Stimulated activated CD4-positive, alpha-beta T cell treated with anti-CD3 and anti-CD28 coated beads, Interleukin-4, amount 100 ng/mL, for 48 hours (primary cell): ENCODE data around the gene ZAR1L.
"Not testable (repeated sequence)": the region's sequence is repeated elsewhere in the genome, so short reads cannot be mapped to it uniquely, and the experiment has no call there.

Experiments
- DNase-seq, 2 donors: peaks; one replicate each; pipeline ENCODE4 v3.0.0-alpha.2; 2020; ENCODE audit warnings: low read depth in 2 of 2

The ZAR1L gene, protein sequence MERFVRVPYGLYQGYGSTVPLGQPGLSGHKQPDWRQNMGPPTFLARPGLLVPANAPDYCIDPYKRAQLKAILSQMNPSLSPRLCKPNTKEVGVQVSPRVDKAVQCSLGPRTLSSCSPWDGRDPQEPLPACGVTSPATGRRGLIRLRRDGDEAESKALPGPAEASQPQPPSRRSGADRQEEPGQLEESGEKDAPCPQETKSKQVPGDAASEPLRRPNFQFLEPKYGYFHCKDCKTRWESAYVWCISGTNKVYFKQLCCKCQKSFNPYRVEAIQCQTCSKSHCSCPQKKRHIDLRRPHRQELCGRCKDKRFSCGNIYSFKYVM

DNA sequence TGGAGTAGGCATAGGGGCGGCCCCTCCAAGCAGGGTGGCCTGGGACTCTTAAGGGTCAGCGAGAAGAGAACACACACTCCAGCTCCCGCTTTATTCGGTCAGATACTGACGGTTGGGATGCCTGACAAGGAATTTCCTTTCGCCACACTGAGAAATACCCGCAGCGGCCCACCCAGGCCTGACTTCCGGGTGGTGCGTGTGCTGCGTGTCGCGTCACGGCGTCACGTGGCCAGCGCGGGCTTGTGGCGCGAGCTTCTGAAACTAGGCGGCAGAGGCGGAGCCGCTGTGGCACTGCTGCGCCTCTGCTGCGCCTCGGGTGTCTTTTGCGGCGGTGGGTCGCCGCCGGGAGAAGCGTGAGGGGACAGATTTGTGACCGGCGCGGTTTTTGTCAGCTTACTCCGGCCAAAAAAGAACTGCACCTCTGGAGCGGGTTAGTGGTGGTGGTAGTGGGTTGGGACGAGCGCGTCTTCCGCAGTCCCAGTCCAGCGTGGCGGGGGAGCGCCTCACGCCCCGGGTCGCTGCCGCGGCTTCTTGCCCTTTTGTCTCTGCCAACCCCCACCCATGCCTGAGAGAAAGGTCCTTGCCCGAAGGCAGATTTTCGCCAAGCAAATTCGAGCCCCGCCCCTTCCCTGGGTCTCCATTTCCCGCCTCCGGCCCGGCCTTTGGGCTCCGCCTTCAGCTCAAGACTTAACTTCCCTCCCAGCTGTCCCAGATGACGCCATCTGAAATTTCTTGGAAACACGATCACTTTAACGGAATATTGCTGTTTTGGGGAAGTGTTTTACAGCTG is at the start of gene ZAR1L, which contains the start of gene BRCA2:
Gene ZAR1L, minus strand, starts transcription at position 126 of the 790 bp plus-strand sequence. CDS start 3,438 bp downstream, outside the sequence.
Gene BRCA2, plus strand, starts transcription at position 271 of the 790 bp plus-strand sequence. CDS start 953 bp downstream, outside the sequence.
- peak; percentile 77 to 86 for DNase-seq

DNA sequence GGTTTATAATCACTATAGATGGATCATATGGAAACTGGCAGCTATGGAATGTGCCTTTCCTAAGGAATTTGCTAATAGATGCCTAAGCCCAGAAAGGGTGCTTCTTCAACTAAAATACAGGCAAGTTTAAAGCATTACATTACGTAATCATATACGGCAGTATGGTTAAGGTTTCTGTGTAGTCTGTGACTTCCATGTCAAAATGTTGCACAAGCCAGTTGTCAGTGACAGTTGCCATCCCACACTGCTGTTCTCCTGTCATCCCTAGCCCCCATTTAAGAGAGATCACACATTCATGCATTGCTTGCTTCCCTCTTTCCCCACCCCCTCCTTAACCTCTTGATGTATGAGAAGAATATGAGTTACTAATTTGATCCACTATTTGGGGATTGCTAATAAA is 47.4 kb upstream of the ZAR1L start:
- no peak for DNase-seq

DNA sequence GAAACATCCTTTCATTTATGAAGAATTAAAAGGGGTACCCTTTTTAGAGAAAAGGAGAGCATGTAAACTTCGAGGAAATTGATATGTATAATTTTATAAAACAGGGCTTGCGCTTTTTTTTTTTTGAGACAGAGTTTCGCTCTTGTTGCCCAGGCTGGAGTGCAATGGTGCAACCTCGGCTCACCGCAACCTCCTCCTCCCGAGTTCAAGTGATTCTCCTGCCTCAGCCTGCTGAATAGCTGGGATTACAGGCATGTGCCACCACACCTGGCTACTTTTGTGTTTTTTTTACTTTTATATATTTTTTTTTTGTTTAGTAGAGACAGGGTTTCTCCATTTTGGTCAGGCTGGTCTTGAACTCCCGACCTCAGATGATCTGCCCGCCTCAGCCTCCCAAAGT is 40.8 kb upstream of the ZAR1L start:
- not testable (repeated sequence) for DNase-seq

DNA sequence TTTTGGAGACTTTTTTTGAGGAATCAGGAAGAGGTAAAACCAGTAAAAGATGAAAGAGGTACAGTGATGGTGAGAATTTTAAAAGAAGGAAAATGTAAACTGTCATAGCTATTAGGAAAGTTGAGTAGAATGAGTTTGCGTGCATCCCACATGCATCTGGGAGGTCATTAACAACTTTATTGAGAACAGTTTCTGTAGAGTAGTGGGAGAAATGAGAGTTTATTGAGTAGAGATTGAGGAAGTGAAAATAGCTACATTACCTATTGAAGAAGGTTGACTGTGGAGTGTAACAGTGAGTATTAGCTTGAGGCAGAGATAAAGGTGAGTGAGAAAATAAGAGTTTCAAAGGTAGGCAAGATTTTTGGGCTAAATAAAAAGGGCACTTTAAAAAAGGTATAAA is 38.9 kb upstream of the ZAR1L start:
- DNase-seq = no peak

DNA sequence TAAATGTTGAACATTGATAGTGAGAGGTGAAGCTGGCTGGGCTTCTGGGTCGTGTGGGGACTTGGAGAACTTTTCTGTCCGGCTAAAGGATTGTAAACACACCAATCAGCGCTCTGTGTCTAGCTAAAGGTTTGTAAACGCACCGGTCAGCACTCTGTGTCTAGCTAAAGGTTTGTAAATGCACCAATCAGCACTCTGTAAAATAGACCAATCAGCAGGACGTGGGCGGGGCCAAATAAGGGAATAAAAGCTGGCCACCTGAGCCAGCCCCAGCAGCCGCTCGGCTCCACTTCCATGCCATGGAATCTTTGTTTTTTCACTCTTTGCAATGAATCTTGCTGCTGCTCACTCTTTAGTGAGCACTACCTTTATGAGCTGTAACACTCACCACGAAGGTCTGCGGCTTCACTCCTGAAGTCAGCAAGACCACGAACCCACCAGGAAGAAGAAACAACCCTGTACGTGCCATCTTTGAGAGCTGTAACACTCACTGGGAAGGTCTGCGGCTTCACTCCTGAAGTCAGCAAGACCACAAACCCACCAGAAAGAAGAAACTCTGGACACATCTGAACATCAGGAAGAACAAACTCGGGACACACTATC is 35.8 kb upstream of the ZAR1L start:
- DNase-seq = not testable (repeated sequence)

DNA sequence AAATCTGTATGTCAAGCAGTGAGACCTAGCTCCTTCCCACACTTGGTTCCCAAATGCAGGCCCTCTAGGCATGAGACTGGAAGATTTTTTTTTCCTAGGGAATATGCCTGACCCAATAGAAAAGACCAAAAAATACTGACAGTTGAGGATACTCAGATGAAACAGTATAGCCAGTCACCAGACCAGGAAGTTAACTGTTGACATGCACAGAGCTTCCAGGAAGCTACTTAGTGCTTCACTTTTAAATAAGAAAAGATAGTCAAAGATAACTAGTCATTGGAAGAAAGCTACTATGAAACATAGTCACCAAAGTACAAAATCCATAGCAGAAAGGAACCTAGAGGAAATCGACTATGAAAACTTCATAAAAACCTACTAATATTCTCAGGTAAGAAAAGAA is 32.5 kb upstream of the ZAR1L start:
- no peak for DNase-seq

DNA sequence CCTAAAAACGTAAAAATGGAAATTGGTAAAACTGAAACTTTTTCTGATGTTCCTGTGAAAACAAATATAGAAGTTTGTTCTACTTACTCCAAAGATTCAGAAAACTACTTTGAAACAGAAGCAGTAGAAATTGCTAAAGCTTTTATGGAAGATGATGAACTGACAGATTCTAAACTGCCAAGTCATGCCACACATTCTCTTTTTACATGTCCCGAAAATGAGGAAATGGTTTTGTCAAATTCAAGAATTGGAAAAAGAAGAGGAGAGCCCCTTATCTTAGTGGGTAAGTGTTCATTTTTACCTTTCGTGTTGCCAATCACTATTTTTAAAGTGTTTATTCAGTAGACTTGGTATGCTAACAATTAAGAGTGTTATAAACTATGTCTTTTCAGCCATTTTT is 25.8 kb upstream of the ZAR1L start:
- no peak for DNase-seq

DNA sequence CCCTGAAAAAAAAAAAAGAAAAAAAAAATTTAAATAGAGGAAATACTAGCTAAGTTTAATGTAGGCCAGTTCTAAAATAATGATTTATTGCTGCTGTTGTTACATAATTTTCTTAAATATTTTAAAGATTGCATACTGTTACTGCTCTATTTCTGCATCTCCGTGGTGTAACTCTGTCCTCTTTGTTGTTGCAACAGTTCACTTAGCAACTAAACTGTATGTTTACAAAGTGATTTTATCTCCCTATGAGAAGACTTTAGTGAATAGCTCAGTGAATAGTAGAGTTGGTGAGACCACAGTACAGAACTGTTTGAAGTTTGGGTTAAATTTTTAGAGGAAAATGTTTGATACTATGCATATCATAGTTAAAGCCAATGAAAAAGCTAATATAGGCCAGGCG is 19.5 kb upstream of the ZAR1L start:
- DNase-seq = no peak

DNA sequence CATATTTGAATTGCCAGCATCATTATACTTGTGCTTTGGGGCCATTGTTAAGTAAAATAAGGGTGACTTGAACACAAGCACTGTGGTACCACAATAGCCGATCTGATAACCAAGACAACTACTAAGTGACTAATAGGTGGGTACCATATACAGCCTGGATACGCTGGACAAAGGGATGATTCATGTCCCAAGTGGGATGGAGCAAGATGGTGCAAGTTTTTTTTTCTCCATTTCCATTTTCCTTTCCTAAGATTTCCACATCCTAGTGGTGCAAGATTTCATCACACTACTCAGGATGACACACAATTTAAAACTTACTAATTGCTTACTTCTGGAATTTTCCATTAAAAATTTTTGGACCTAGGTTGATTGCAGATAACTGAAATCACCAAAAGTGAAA is 15.3 kb upstream of the ZAR1L start:
- DNase-seq = no peak

DNA sequence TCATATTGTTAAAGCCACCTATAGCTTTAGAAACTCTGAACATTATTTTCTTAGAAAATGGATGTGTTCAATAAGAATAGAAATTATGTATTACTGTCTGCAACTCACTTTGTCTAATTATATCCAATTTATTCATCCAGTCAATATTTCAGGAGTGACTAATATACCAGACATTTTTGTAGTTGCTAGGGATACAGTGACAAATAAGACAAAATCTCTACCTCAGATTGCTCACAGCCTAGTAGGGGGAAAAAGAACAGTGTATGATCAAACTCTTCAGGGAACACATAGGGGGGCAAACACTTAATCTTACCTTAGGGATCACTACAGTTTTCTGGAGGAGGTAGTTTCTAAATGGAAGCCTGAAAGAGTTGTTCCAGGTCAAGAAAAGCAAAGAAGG is 8.7 kb upstream of the ZAR1L start:
- DNase-seq = no peak

DNA sequence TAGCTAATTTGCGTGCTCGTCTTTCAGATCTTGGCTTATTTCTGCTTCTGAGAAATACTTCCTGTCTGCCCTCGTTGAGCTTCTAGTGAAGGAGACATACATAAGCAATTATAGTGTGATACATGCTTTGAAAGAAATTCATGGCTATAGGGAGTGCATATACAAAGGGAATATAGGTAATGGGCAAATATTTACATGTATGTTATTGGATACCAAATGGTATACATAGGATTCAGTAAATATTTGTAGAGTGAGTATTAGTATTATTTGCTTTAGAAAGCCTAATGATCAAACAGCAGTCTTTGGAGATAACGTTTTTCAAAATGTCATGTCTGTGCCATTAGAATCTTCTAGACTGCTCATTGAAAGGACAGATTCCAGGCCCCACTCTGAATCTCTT is 5.4 kb upstream of the ZAR1L start:
- DNase-seq = no peak

DNA sequence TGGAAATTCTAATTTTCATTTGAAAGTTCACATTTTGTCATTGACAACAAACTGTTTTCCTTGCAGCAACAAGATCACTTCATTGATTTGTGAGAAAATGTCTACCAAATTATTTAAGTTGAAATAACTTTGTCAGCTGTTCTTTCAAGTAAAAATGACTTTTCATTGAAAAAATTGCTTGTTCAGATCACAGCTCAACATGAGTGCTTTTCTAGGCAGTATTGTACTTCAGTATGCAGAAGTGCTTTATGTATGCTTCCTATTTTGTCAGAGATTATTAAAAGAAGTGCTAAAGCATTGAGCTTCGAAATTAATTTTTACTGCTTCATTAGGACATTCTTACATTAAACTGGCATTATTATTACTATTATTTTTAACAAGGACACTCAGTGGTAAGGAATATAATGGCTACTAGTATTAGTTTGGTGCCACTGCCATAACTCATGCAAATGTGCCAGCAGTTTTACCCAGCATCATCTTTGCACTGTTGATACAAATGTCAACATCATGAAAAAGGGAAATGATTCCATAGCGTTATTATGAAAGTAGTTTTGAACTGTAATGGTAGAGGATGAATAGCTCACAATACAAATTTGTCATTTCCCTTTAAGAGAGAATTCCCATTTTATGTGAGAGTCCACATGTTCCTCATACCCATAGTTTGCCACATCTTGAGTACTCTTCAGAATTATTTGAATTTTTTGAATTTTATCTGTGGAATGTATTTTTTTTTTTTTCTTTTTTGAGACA is 2.7 kb upstream of the ZAR1L start:
- no peak for DNase-seq

DNA sequence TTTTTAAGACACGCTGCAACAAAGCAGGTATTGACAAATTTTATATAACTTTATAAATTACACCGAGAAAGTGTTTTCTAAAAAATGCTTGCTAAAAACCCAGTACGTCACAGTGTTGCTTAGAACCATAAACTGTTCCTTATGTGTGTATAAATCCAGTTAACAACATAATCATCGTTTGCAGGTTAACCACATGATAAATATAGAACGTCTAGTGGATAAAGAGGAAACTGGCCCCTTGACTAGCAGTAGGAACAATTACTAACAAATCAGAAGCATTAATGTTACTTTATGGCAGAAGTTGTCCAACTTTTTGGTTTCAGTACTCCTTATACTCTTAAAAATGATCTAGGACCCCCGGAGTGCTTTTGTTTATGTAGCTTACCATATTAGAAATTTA is 1.3 kb upstream of the ZAR1L start:
- DNase-seq = no peak

DNA sequence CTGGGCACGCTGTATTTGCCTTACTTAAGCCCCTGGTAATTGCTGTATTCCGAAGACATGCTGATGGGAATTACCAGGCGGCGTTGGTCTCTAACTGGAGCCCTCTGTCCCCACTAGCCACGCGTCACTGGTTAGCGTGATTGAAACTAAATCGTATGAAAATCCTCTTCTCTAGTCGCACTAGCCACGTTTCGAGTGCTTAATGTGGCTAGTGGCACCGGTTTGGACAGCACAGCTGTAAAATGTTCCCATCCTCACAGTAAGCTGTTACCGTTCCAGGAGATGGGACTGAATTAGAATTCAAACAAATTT is 821 bp upstream of the ZAR1L start:
- DNase-seq = no peak

DNA sequence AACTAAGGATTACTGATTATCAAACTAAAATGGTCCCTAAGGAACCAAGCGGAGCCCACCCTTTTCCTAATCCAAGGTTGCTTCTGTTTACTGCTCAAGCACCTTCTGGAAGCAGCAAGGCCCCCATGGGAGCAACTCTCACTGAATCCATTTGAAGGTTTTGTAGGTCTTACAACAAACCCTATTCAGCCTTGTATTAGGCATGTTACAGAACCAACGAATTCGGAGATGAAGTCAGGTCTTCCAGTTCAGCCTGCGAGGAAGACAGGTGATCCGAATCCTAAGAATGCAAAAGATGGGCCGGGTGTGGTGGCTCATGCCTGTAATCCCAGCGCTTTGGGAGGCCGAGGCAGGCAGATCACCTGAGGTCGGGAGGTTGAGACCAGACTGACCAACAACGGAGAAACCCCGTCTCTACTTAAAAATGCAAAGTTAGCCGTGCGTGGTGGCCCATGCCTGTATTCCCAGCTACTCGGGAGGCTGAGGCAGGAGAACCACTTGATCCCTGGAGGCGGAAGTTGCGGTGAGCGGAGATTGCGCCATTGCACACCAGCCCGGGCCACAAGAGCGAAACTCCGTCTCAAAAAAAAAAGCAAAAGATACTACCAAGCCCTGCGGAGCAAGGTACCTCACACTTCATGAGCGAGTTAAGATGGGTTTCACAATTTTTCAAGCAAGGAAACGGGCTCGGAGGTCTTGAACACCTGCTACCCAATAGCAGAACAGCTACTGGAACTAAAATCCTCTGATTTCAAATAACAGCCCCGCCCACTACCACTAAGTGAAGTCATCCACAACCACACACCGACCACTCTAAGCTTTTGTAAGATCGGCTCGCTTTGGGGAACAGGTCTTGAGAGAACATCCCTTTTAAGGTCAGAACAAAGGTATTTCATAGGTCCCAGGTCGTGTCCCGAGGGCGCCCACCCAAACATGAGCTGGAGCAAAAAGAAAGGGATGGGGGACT is 609 bp downstream of the ZAR1L start:
- peak; percentile 30 to 42 for DNase-seq

DNA sequence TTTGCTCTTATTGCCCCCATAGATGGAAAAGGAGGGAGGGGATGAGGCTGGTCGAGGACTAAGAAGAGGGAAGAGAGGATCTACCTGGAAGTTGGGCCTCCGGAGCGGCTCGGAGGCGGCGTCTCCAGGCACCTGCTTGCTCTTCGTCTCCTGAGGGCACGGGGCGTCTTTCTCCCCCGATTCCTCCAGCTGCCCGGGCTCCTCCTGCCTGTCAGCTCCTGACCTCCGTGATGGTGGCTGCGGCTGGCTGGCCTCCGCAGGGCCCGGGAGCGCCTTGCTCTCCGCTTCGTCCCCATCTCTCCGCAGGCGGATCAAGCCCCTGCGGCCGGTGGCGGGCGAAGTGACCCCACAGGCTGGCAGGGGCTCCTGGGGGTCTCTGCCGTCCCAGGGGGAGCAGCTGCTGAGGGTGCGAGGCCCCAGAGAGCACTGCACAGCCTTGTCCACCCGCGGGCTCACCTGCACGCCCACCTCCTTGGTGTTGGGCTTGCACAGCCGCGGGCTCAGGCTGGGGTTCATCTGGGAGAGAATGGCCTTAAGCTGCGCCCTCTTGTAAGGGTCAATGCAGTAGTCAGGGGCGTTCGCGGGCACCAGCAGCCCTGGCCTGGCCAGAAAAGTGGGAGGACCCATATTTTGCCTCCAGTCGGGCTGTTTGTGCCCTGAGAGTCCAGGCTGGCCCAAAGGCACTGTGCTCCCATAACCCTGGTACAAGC is 3.8 kb downstream of the ZAR1L start:
- no peak for DNase-seq

DNA sequence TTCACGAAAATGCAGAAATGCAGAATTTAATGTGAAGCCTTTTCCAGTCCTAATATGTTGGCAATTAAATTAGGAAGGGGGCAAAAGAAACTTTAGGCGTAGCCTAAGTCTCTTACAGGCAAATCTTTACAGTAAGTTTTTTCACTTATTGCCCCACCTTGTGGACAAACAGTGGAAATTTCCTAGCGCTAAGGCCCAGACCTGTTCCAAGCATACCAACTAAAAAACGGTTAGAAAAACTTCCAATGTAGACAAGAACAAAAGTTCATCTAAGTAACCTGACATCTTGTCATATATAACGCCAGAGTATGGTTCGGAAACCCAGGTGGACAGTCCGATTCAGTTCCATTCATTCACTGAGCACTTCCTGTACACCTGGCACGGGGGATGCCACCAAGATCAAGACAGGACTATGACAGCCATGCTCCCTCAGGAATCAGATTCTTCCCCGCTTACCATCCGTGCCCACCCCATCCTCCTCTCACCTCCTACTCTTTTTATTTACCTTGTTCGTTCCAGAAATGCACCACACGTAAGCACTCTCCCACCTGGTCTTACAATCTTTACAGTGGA is 4.9 kb downstream of the ZAR1L start:
- DNase-seq = no peak

DNA sequence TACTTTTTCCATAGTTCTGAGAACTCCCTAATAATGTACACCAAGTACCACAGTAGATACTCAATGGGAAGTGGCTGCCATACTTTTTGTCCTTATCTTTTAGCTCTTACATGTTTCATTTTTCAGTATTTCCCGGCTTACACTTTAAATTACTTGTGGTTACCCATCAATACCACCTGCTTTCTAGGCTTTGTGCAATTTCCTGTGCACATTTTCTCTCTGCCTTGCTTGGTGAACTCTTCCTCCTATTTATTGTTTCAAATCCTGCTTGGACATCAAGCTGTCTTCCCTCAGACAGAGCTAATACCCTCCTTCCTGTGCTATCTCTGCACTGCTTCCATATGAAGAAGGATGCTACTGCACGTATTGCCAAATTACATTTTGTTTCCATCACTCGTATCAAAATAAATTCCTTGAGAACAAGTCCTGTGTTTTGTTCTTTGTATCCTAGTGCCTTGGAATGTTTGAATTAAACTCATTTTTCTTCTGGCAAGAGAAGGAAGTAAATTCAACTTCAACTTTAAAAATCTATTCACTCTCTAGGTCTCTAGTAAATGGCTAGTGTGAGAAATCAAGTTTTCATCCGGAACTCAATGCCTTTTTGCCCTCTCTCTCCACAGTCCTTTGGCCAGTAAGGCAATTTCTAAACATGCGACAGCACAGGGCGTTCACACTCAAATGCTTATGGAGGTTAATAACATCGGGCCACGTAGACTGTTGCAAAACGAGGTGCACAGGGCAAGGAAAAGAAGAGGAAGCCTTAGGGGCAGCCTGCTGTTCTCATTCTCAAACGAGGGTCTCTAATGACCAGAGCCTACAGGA is 5.6 kb downstream of the ZAR1L start:
- no peak for DNase-seq

DNA sequence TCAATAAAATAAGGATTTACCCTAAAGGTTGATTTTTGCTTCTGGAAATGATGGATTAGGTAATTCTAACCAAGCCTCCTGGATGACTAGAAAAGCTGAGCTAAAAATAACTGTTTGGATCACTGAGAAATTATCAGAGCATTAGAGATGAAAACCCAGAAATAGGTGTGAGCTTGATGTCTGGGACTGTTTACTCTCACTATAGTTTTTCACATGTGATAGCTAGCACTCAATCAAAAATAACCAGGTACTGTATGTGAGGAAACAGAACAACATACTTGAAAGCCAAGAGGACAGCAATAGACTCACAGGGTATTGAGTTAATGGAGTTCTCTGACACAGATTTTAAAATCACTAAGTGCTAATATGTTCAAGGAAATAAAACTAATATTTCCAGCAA is 9.5 kb downstream of the ZAR1L start:
- no peak for DNase-seq
